Daoy (cell line): ENCODE data around the gene ZNF185. TPM values are rescaled to one million over a fixed set of nuclear protein-coding genes. Genes with fewer than 3 reads are reported as not detected.

Source experiments
- DNase-seq: peaks from one replicate; pipeline ENCODE4 v3.0.0-alpha.2; 2015; ENCODE audit warnings: low read depth
- total RNA-seq: library from RNA; depleted of rRNA; stranded (reverse); fragments of >200 nt; shearing (Covaris generic); gene quantifications from 2 replicates; pipeline ENCODE4 v1.2.3, GENCODE V29; 2014

The ZNF185 gene
- total RNA-seq, 1 experiment from 2014 or later = 3.6 TPM

GRCh38 chrX:152917656-152918579, 20.1 kb downstream of the ZNF185 start:
- no peak for DNase-seq

- DNase-seq = no peak
Observed at GRCh38 chrX:152918707-152919106, 20.8 kb downstream of the ZNF185 start.

- no peak for DNase-seq
Observed at GRCh38 chrX:152923599-152923998, 25.7 kb downstream of the ZNF185 start.

- no peak for DNase-seq
Observed at GRCh38 chrX:152925835-152926234, 28.0 kb downstream of the ZNF185 start.

- peak; percentile 80 for DNase-seq
Observed at GRCh38 chrX:152926279-152926678, 28.4 kb downstream of the ZNF185 start.

- no peak for DNase-seq
Observed at GRCh38 chrX:152926923-152927322, 29.1 kb downstream of the ZNF185 start.

GRCh38 chrX:152927858-152928760, 30.2 kb downstream of the ZNF185 start:
- no peak for DNase-seq

- DNase-seq = no peak
Observed at GRCh38 chrX:152928761-152929400, 31.0 kb downstream of the ZNF185 start.

- DNase-seq = no peak
Observed at GRCh38 chrX:152929898-152930297, 32.0 kb downstream of the ZNF185 start.

GRCh38 chrX:152930516-152930915, 32.6 kb downstream of the ZNF185 start:
- DNase-seq = no peak

GRCh38 chrX:152932144-152932543, 34.3 kb downstream of the ZNF185 start:
- DNase-seq = no peak

GRCh38 chrX:152932598-152933175, 34.8 kb downstream of the ZNF185 start:
- DNase-seq = no peak

GRCh38 chrX:152936306-152936705, 38.4 kb downstream of the ZNF185 start:
- DNase-seq = no peak

GRCh38 chrX:152937236-152937635, 39.4 kb downstream of the ZNF185 start:
- DNase-seq = no peak

- DNase-seq = peak; percentile 92
Observed at GRCh38 chrX:152941328-152942076, 43.6 kb downstream of the ZNF185 start.

GRCh38 chrX:152942077-152942442, 44.2 kb downstream of the ZNF185 start:
- DNase-seq = no peak

- DNase-seq = no peak
Observed at GRCh38 chrX:152943826-152944225, 46.0 kb downstream of the ZNF185 start.

- no peak for DNase-seq
Observed at GRCh38 chrX:152945021-152945979, 47.4 kb downstream of the ZNF185 start.

GRCh38 chrX:152946681-152947080, 48.8 kb downstream of the ZNF185 start:
- DNase-seq = no peak
